ENCODE results near the gene MEGF9.

DNA sequence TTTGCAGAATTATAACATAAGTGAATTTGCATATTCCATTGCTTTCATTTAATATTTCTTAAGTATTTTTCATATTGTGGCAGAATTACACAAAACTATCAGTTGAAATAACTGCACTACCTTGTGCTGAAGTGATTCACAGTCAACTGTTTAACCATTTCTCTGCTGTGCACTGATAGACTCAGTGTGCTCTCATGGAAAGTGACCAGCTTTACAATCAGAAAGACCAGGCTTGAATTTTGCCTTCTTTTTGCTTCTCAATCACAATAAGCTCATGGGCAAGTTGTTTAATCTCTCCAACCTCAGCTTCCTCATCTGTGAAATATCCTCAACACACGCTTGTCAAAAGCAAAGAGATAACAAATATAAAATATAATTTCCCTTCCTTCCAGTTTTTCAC, 152.6 kb downstream of the MEGF9 start:
- TF ChIP-seq, protein P1, sequence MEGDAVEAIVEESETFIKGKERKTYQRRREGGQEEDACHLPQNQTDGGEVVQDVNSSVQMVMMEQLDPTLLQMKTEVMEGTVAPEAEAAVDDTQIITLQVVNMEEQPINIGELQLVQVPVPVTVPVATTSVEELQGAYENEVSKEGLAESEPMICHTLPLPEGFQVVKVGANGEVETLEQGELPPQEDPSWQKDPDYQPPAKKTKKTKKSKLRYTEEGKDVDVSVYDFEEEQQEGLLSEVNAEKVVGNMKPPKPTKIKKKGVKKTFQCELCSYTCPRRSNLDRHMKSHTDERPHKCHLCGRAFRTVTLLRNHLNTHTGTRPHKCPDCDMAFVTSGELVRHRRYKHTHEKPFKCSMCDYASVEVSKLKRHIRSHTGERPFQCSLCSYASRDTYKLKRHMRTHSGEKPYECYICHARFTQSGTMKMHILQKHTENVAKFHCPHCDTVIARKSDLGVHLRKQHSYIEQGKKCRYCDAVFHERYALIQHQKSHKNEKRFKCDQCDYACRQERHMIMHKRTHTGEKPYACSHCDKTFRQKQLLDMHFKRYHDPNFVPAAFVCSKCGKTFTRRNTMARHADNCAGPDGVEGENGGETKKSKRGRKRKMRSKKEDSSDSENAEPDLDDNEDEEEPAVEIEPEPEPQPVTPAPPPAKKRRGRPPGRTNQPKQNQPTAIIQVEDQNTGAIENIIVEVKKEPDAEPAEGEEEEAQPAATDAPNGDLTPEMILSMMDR (IDR thresholded peaks at IDR 0.05): no peak
- TF ChIP-seq POLR2AphosphoS5 (IDR thresholded peaks at IDR 0.05): no peak
